Keratinocyte (primary cell): Measurements from ENCODE around the gene BANP. TPM values are rescaled to one million over a fixed set of nuclear protein-coding genes. Genes with fewer than 3 reads are reported as not detected.
"Not testable (repeated sequence)": the region's sequence is repeated elsewhere in the genome, so short reads cannot be mapped to it uniquely, and the experiment has no call there.

Experiments used
- DNase-seq: peaks from one replicate; pipeline ENCODE4 v3.0.0-alpha.2; 2011; ENCODE audit warnings: low read depth, missing footprints, low spot score
- FAIRE-seq: peaks from 2 replicates; lab custom pipeline; 2011; peaks lifted over from hg19 to GRCh38; lab: Jason Lieb, UNC
- H2AFZ ChIP-seq: 2 replicates; pipeline ENCODE4 v1.6.0; 2012; ENCODE audit warnings: low read length, control low read depth, inconsistent platforms; ENCODE audit not compliant: control insufficient read depth
- H3K27ac ChIP-seq: 2 replicates; pipeline ENCODE4 v1.5.1; 2011; ENCODE audit warnings: low read length; ENCODE audit not compliant: control insufficient read depth, insufficient read depth
- H3K27me3 ChIP-seq: 3 replicates; pipeline ENCODE4 v1.6.0; 2011; ENCODE audit warnings: low read length; ENCODE audit not compliant: control insufficient read depth, insufficient read depth; ENCODE audit errors: extremely low read depth
- H3K36me3 ChIP-seq, 2 experiments: 2 replicates in 1 of 2; 3 replicates in 1 of 2; pipeline ENCODE4 v1.5.1; 2011; ENCODE audit warnings: low read length in 2 of 2, mild to moderate bottlenecking in 1 of 2; ENCODE audit not compliant: control insufficient read depth in 2 of 2, insufficient read depth in 2 of 2; ENCODE audit errors: extremely low read depth in 1 of 2
- H3K4me1 ChIP-seq: 3 replicates; pipeline ENCODE4 v1.5.1; 2011; ENCODE audit warnings: low read length; ENCODE audit not compliant: control insufficient read depth, insufficient read depth; ENCODE audit errors: extremely low read depth
- H3K4me2 ChIP-seq: 3 replicates; pipeline ENCODE4 v1.6.0; 2011; ENCODE audit warnings: low read depth, low read length; ENCODE audit not compliant: control insufficient read depth, insufficient read depth; ENCODE audit errors: extremely low read depth
- H3K4me3 ChIP-seq, 3 experiments: fragments of 200-600 bp in 1 of 3; sonication (generic) in 1 of 3; 2 replicates in 2 of 3; 3 replicates in 1 of 3; pipeline ENCODE4 v1.5.1; 2011 to 2016; ENCODE audit warnings: low read length in 3 of 3, mild to moderate bottlenecking in 3 of 3, control low read depth in 2 of 3, inconsistent platforms in 1 of 3, low read depth in 1 of 3, mixed read lengths in 1 of 3, mixed run types in 1 of 3, moderate library complexity in 1 of 3; ENCODE audit not compliant: control insufficient read depth in 2 of 3, insufficient read depth in 2 of 3; ENCODE audit errors: extremely low read depth in 1 of 3
- H3K79me2 ChIP-seq: 2 replicates; pipeline ENCODE4 v1.6.0; 2012; ENCODE audit warnings: low read length; ENCODE audit not compliant: control insufficient read depth, insufficient read depth
- H3K9ac ChIP-seq: 3 replicates; pipeline ENCODE4 v1.6.0; 2011; ENCODE audit warnings: low read length; ENCODE audit not compliant: control insufficient read depth, insufficient read depth; ENCODE audit errors: extremely low read depth
- H3K9me1 ChIP-seq: 3 replicates; pipeline ENCODE4 v1.6.0; 2011; ENCODE audit warnings: low read length; ENCODE audit not compliant: control insufficient read depth, insufficient read depth; ENCODE audit errors: extremely low read depth
- H3K9me3 ChIP-seq: 2 replicates; pipeline ENCODE4 v1.5.1; 2012; ENCODE audit warnings: low read depth, low read length; ENCODE audit not compliant: control insufficient read depth
- H4K20me1 ChIP-seq: 3 replicates; pipeline ENCODE4 v1.6.0; 2011; ENCODE audit warnings: low read length; ENCODE audit not compliant: control insufficient read depth, insufficient read depth; ENCODE audit errors: extremely low read depth
- CTCF ChIP-seq, 3 experiments: IDR thresholded peaks in 1 of 3; conservative IDR thresholded peaks in 1 of 3; optimal IDR thresholded peaks in 1 of 3; 2 replicates in 2 of 3; 3 replicates in 1 of 3; pipeline versions ENCODE3 to v1.5.1; 2011; ENCODE audit warnings: low read length in 3 of 3, mild to moderate bottlenecking in 3 of 3, moderate library complexity in 2 of 3, control low read depth in 1 of 3, inconsistent platforms in 1 of 3; ENCODE audit not compliant: insufficient read depth in 2 of 3; ENCODE audit errors: extremely low read depth in 1 of 3
- EZH2 ChIP-seq: IDR thresholded peaks from one replicate; pipeline ENCODE4 v1.6.1; 2012; ENCODE audit warnings: inconsistent platforms, mild to moderate bottlenecking, low read length, moderate library complexity
- dilution Hi-C: fragments of 300-500 bp; cut with MboI; formaldehyde crosslinking; loops from one replicate; pipeline ENCODE4 v1.7.0; 2020; ENCODE audit warnings: low sequenced_read_pairs; ENCODE audit not compliant: extremely low pct_ligation_motif_present
- polyA plus RNA-seq, 5 experiments: library from polyadenylated mRNA; depleted of rRNA in 3 of 5; stranded (reverse) in 3 of 5; stranded (forward) in 1 of 5; unstranded in 1 of 5; fragments of >200 nt; gene quantifications; 1 replicate in 1 of 5; 2 replicates in 3 of 5; 3 replicates in 1 of 5; pipeline versions ENCODE4 v1.2.1 to v1.2.3, GENCODE V29; 2011 to 2012; ENCODE audit warnings: missing spikeins in 2 of 5, low read depth in 1 of 5, low replicate concordance in 1 of 5

The BANP gene
- polyA plus RNA-seq, 1 donor (not counting 4 experiments of a cell fraction or from before 2014, with no cell fraction given): 10.8 TPM

GRCh38 chr16:88103581-88104188, 152.5 kb downstream of the BANP start:
- Histone ChIP-seq H3K79me2 (no peaks in the 10 kb centered on the region), H3K27me3 (peaks cover 20% of the 10 kb centered on the region), H3K27ac (no peak overlapping the region), H3K4me3 (no peak overlapping the region), H2AFZ (no peak overlapping the region), H3K4me2 (no peak overlapping the region), H3K4me1 (no peaks in the 10 kb centered on the region), H4K20me1 (no peaks in the 10 kb centered on the region), H3K9me1 (no peaks in the 10 kb centered on the region), H3K9me3 (no peaks in the 10 kb centered on the region), H3K9ac (no peak overlapping the region), H3K36me3 (no peaks in the 10 kb centered on the region)
- no peak for FAIRE-seq
- dilution Hi-C loops: no loop called here
- TF ChIP-seq CTCF (optimal IDR thresholded peaks at IDR 0.05 in 1 of 3, IDR thresholded peaks at IDR 0.05 in 1 of 3, conservative IDR thresholded peaks at IDR 0.05 in 1 of 3; ENCODE audit: extremely low read depth in 1 of 3, insufficient read depth in 2 of 3, low read length in 3 of 3): no peak
- TF ChIP-seq EZH2: no peak
- no peak for DNase-seq

GRCh38 chr16:88104363-88104762, 153.1 kb downstream of the BANP start:
- H3K36me3 ChIP-seq, H2AFZ ChIP-seq, H3K4me3 ChIP-seq, H3K9me3 ChIP-seq, H3K9me1 ChIP-seq, DNase-seq, dilution Hi-C loops, FAIRE-seq, H3K9ac ChIP-seq, H3K4me1 ChIP-seq, H3K27ac ChIP-seq, H4K20me1 ChIP-seq, H3K4me2 ChIP-seq, H3K79me2 ChIP-seq: not testable (repeated sequence)
- H3K27me3 ChIP-seq: peaks cover 15% of the 10 kb centered on the region

GRCh38 chr16:88105574-88106140, 154.4 kb downstream of the BANP start:
- H3K79me2 ChIP-seq, H3K9ac ChIP-seq, H3K4me3 ChIP-seq, H3K9me3 ChIP-seq, H4K20me1 ChIP-seq, H3K4me2 ChIP-seq, H3K9me1 ChIP-seq, H3K4me1 ChIP-seq, H3K27ac ChIP-seq, FAIRE-seq, H3K36me3 ChIP-seq, H2AFZ ChIP-seq, DNase-seq, dilution Hi-C loops: not testable (repeated sequence)
- peaks cover 11% of the 10 kb centered on the region for H3K27me3 ChIP-seq

GRCh38 chr16:88106566-88106965, 155.3 kb downstream of the BANP start:
- H3K36me3 ChIP-seq, dilution Hi-C loops, H3K27me3 ChIP-seq, H3K4me3 ChIP-seq, H3K4me2 ChIP-seq, H3K9ac ChIP-seq, H3K27ac ChIP-seq, FAIRE-seq, H3K4me1 ChIP-seq, H3K79me2 ChIP-seq, H2AFZ ChIP-seq, H4K20me1 ChIP-seq, H3K9me3 ChIP-seq, DNase-seq, H3K9me1 ChIP-seq: not testable (repeated sequence)
